DND-41 (cell line): ENCODE measurements around the gene ADAM10.

ENCODE experiments used
- ATAC-seq: fragments of 200-7000 bp; cut with Tn5 transposase; 3 replicates; pipeline ENCODE4 v1.9.1; 2021; ENCODE audit warnings: low read depth; ENCODE audit not compliant: insufficient read depth
- DNase-seq: peaks from one replicate; pipeline ENCODE4 v3.0.0-alpha.2; 2020
- H2AFZ ChIP-seq: 2 replicates; pipeline ENCODE4 v1.6.0; 2012; ENCODE audit warnings: low read depth, low read length
- H3K27ac ChIP-seq: 2 replicates; pipeline ENCODE4 v1.5.1; 2012; ENCODE audit warnings: low read length, inconsistent platforms
- H3K27me3 ChIP-seq: fragments of 200-600 bp; sonication (generic); 2 replicates; pipeline ENCODE4 v1.6.0; 2012; ENCODE audit warnings: low read length, mild to moderate bottlenecking, inconsistent platforms; ENCODE audit not compliant: insufficient read depth, poor library complexity
- H3K36me3 ChIP-seq: 2 replicates; pipeline ENCODE4 v1.5.1; 2012; ENCODE audit warnings: low read length, inconsistent platforms; ENCODE audit not compliant: insufficient read depth
- H3K4me1 ChIP-seq: 2 replicates; pipeline ENCODE4 v1.5.1; 2012; ENCODE audit warnings: mild to moderate bottlenecking, low read length; ENCODE audit not compliant: insufficient read depth
- H3K4me2 ChIP-seq: 2 replicates; pipeline ENCODE4 v1.6.0; 2012; ENCODE audit warnings: mild to moderate bottlenecking, moderate library complexity, low read length, inconsistent platforms; ENCODE audit not compliant: insufficient read depth
- H3K4me3 ChIP-seq, 2 experiments: fragments of 200-600 bp in 1 of 2; shearing (Covaris generic) in 1 of 2; 2 replicates each; pipeline ENCODE4 v1.5.1; 2012 to 2016; ENCODE audit warnings: inconsistent platforms in 2 of 2, low read length in 2 of 2, mild to moderate bottlenecking in 2 of 2, low read depth in 1 of 2, moderate library complexity in 1 of 2
- H3K79me2 ChIP-seq: 2 replicates; pipeline ENCODE4 v1.6.0; 2012; ENCODE audit warnings: low read length, inconsistent platforms; ENCODE audit not compliant: insufficient read depth
- H3K9ac ChIP-seq: 2 replicates; pipeline ENCODE4 v1.6.0; 2012; ENCODE audit warnings: low read depth, mild to moderate bottlenecking, inconsistent platforms, low read length, moderate library complexity
- H3K9me3 ChIP-seq: 2 replicates; pipeline ENCODE4 v1.5.1; 2012; ENCODE audit warnings: low read length, moderate library complexity, mild to moderate bottlenecking, inconsistent platforms; ENCODE audit not compliant: insufficient read depth, severe bottlenecking
- H4K20me1 ChIP-seq: 2 replicates; pipeline ENCODE4 v1.6.0; 2012; ENCODE audit warnings: low read length; ENCODE audit not compliant: insufficient read depth
- CTCF ChIP-seq: IDR thresholded peaks from 2 replicates; pipeline ENCODE4 v1.5.1; 2012; ENCODE audit warnings: borderline replicate concordance, low read length, moderate library complexity, mild to moderate bottlenecking; ENCODE audit not compliant: poor library complexity, severe bottlenecking; ENCODE audit errors: extremely low read depth
- EZH2 ChIP-seq: IDR thresholded peaks from 3 replicates; pipeline ENCODE4 v1.6.1; 2012; ENCODE audit warnings: borderline replicate concordance, low read depth, mild to moderate bottlenecking, moderate library complexity, low read length, inconsistent platforms; ENCODE audit not compliant: severe bottlenecking

ADAM10 gene

GRCh38 chr15:58588096-58588495, 161.4 kb downstream of the ADAM10 start:
- no peaks in the 10 kb centered on the region for H3K27me3 ChIP-seq
- H3K36me3 ChIP-seq: no peaks in the 10 kb centered on the region
- no peaks in the 10 kb centered on the region for H3K79me2 ChIP-seq
- H3K27ac ChIP-seq: no peak overlapping the region
- no peak overlapping the region for H3K4me3 ChIP-seq
- H2AFZ ChIP-seq: no peak overlapping the region
- peaks cover 5% of the 10 kb centered on the region for H3K9me3 ChIP-seq
- DNase-seq: no peak
- peaks cover 14% of the 10 kb centered on the region for H3K4me1 ChIP-seq
- no peak overlapping the region for H3K4me2 ChIP-seq
- no peak for ATAC-seq
- no peaks in the 10 kb centered on the region for H4K20me1 ChIP-seq
- TF ChIP-seq CTCF: no peak
- TF ChIP-seq EZH2: no peak
- H3K9ac ChIP-seq: no peak overlapping the region

- H3K79me2 ChIP-seq: no peaks in the 10 kb centered on the region
- H3K4me3 ChIP-seq: no peak overlapping the region
- peaks cover 10% of the 10 kb centered on the region for H3K9me3 ChIP-seq
- DNase-seq (no peak), ATAC-seq (no peak)
- H3K9ac ChIP-seq: no peak overlapping the region
- TF ChIP-seq CTCF: no peak
- no peak for TF ChIP-seq EZH2
- H3K27ac ChIP-seq: no peak overlapping the region
- H3K4me2 ChIP-seq: no peak overlapping the region
- no peaks in the 10 kb centered on the region for H3K27me3 ChIP-seq
- H2AFZ ChIP-seq: no peak overlapping the region
- no peaks in the 10 kb centered on the region for H4K20me1 ChIP-seq
- no peaks in the 10 kb centered on the region for H3K36me3 ChIP-seq
- H3K4me1 ChIP-seq: peaks cover 14% of the 10 kb centered on the region
Measured at GRCh38 chr15:58587486-58587885, 162.0 kb downstream of the ADAM10 start.

- H3K4me3 ChIP-seq: no peak overlapping the region
- no peaks in the 10 kb centered on the region for H3K79me2 ChIP-seq
- ATAC-seq (peak; percentile 51), DNase-seq (no peak)
- TF ChIP-seq EZH2 (no peak), CTCF (no peak)
- H4K20me1 ChIP-seq: no peaks in the 10 kb centered on the region
- no peak overlapping the region for H2AFZ ChIP-seq
- H3K9me3 ChIP-seq: peaks cover 12% of the 10 kb centered on the region
- no peaks in the 10 kb centered on the region for H3K36me3 ChIP-seq
- H3K27me3 ChIP-seq: no peaks in the 10 kb centered on the region
- H3K9ac ChIP-seq: no peak overlapping the region
- no peak overlapping the region; the same call in 1 of the 2 replicates for H3K27ac ChIP-seq
- peaks cover 14% of the 10 kb centered on the region for H3K4me1 ChIP-seq
- no peak overlapping the region for H3K4me2 ChIP-seq
Measured at GRCh38 chr15:58585693-58586443, 163.6 kb downstream of the ADAM10 start.
